GM20431 (cell line): ENCODE data around the gene NPNT.

Experiments used
- in situ Hi-C: fragments of 300-500 bp; cut with MseI, MboI; formaldehyde crosslinking; loops from one replicate; pipeline ENCODE4 v1.15.0; 2020; ENCODE audit warnings: low sequenced_read_pairs; ENCODE audit not compliant: unreplicated experiment

The NPNT gene

GRCh38 chr4:106011387-106011786 is 116.1 kb downstream of the NPNT start:
- in situ Hi-C loops: no loop called here

DNA sequence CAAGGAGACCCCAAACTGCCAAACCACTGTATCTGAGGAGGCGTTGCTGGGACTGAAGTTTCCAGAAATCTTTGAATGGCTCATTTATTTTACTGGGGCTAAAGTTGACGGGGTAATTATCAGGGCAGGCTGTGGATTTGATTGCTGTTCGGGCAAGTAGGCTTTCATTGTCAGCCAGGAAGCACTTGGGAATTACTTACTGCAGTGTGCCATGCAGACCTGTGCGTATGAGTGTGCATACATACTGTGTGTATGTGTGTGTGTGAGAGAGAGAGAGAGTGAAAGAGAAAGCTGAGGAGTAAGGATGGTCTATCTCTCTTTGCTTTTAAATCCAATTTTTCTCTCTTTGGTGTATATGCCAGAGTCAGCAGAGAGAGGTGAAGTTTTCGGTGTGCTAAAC is 122.7 kb downstream of the NPNT start:
- in situ Hi-C loops: no loop called here

DNA sequence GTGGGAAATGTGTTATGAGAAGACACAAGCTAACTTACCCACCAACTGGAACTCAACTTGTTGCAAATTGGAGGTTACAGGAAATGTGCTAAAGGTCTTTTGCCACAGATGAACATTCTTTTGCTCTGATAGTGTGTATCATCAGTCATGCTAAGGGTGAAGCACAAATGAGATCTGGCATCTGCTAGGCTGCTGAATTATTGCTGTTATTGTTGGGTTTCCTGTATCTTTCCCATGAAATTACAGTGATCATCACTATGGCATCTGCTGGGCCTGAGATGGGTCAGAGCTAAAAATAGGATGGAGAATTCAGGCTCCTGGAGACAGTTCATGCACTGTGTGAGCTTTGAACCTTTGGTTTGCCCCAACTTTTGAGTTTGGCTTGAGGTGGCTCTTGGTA is 124.5 kb downstream of the NPNT start:
- in situ Hi-C loops: no loop called here
